LNCaP clone FGC (cell line): Measurements from ENCODE around the gene FRK.
"Not testable (repeated sequence)": the region's sequence is repeated elsewhere in the genome, so short reads cannot be mapped to it uniquely, and the experiment has no call there.

ENCODE experiments used
- DNase-seq: peaks from one replicate; pipeline ENCODE4 v3.0.0-alpha.2; 2011; ENCODE audit warnings: low read depth
- H3K4me3 ChIP-seq: 2 replicates; pipeline ENCODE4 v1.5.1; 2011; ENCODE audit warnings: mild to moderate bottlenecking, low read depth, low read length, control low read depth
- CTCF ChIP-seq: IDR thresholded peaks from 2 replicates; pipeline ENCODE4 v1.5.1; 2012; ENCODE audit warnings: mild to moderate bottlenecking; ENCODE audit not compliant: control insufficient read depth, insufficient read depth; ENCODE audit errors: extremely low read depth

Gene FRK

GRCh38 chr6:115935361-115935760 lies 125.3 kb downstream of the FRK start:
- TF ChIP-seq CTCF, result no peak
- H3K4me3 ChIP-seq, result no peak overlapping the region
- no peak for DNase-seq

- no peak for TF ChIP-seq CTCF
- no peak overlapping the region for H3K4me3 ChIP-seq
- no peak for DNase-seq
These were observed 125.9 kb downstream of the FRK start for GRCh38 chr6:115934829-115935228.

- no peak for DNase-seq
- H3K4me3 ChIP-seq, result no peak overlapping the region
- no peak for TF ChIP-seq CTCF
These were observed 126.5 kb downstream of the FRK start for GRCh38 chr6:115934145-115934544.

- no peak overlapping the region for H3K4me3 ChIP-seq
- no peak for DNase-seq
- TF ChIP-seq CTCF, result no peak
These were observed 128.2 kb downstream of the FRK start for GRCh38 chr6:115932481-115932880.

GRCh38 chr6:115928000-115928399 lies 132.7 kb downstream of the FRK start:
- DNase-seq, H3K4me3 ChIP-seq: not testable (repeated sequence)

GRCh38 chr6:115922971-115923370 lies 137.7 kb downstream of the FRK start:
- no peak for TF ChIP-seq CTCF
- DNase-seq, result no peak
- no peak overlapping the region for H3K4me3 ChIP-seq

- DNase-seq, result no peak
- no peak for TF ChIP-seq CTCF
- no peak overlapping the region for H3K4me3 ChIP-seq
These were observed 146.6 kb downstream of the FRK start for GRCh38 chr6:115914098-115914497.
